ENCODE results near the gene PCGF5.
"Not testable (repeated sequence)": the region's sequence is repeated elsewhere in the genome, so short reads cannot be mapped to it uniquely, and the experiment has no call there.

Gene PCGF5

GRCh38 chr10:91249700-91250099, 29.2 kb downstream of the PCGF5 start:
- no peak overlapping the region for H3K9ac ChIP-seq (ENCODE audit: low read depth, low read length)
- H3K4me3 ChIP-seq (ENCODE audit: low read length) = no peak overlapping the region
- no peak overlapping the region for H3K27ac ChIP-seq (ENCODE audit: low read length)
- H3K4me1 ChIP-seq (ENCODE audit: insufficient read depth, low read length) = no peaks in the 10 kb centered on the region
- no peaks in the 10 kb centered on the region for H3K36me3 ChIP-seq (ENCODE audit: insufficient read depth, low read depth, low read length)
- no peaks in the 10 kb centered on the region for H3K9me3 ChIP-seq (ENCODE audit: insufficient read depth, low read depth, low read length)
- H3K27me3 ChIP-seq (ENCODE audit: insufficient read depth, low read length) = 0 out of 2 replicates have a peak, but pooled peaks cover 4% of the 10 kb centered on the region

GRCh38 chr10:91250341-91250740, 29.9 kb downstream of the PCGF5 start:
- H3K36me3 ChIP-seq (ENCODE audit: insufficient read depth, low read depth, low read length) = no peaks in the 10 kb centered on the region
- no peak overlapping the region for H3K9ac ChIP-seq (ENCODE audit: low read depth, low read length)
- H3K9me3 ChIP-seq (ENCODE audit: insufficient read depth, low read depth, low read length) = no peaks in the 10 kb centered on the region
- no peaks in the 10 kb centered on the region for H3K4me1 ChIP-seq (ENCODE audit: insufficient read depth, low read length)
- H3K4me3 ChIP-seq (ENCODE audit: low read length) = no peak overlapping the region
- H3K27me3 ChIP-seq (ENCODE audit: insufficient read depth, low read length) = no peaks in the 10 kb centered on the region
- no peak overlapping the region for H3K27ac ChIP-seq (ENCODE audit: low read length)

GRCh38 chr10:91251430-91252056, 31.1 kb downstream of the PCGF5 start:
- no peaks in the 10 kb centered on the region for H3K27me3 ChIP-seq (ENCODE audit: insufficient read depth, low read length)
- no peak overlapping the region for H3K27ac ChIP-seq (ENCODE audit: low read length)
- no peaks in the 10 kb centered on the region for H3K4me1 ChIP-seq (ENCODE audit: insufficient read depth, low read length)
- H3K4me3 ChIP-seq (ENCODE audit: low read length) = no peak overlapping the region
- H3K9me3 ChIP-seq (ENCODE audit: insufficient read depth, low read depth, low read length) = no peaks in the 10 kb centered on the region
- no peaks in the 10 kb centered on the region for H3K36me3 ChIP-seq (ENCODE audit: insufficient read depth, low read depth, low read length)
- no peak overlapping the region for H3K9ac ChIP-seq (ENCODE audit: low read depth, low read length)

GRCh38 chr10:91253300-91253699, 32.8 kb downstream of the PCGF5 start:
- no peaks in the 10 kb centered on the region for H3K4me1 ChIP-seq (ENCODE audit: insufficient read depth, low read length)
- H3K9me3 ChIP-seq (ENCODE audit: insufficient read depth, low read depth, low read length) = no peaks in the 10 kb centered on the region
- no peaks in the 10 kb centered on the region for H3K36me3 ChIP-seq (ENCODE audit: insufficient read depth, low read depth, low read length)
- H3K27ac ChIP-seq (ENCODE audit: low read length) = no peak overlapping the region
- H3K27me3 ChIP-seq (ENCODE audit: insufficient read depth, low read length) = no peaks in the 10 kb centered on the region
- H3K4me3 ChIP-seq (ENCODE audit: low read length) = no peak overlapping the region
- no peak overlapping the region for H3K9ac ChIP-seq (ENCODE audit: low read depth, low read length)

- Histone ChIP-seq H3K9me3 (ENCODE audit: insufficient read depth, low read depth, low read length) (no peaks in the 10 kb centered on the region), H3K27ac (ENCODE audit: low read length) (no peak overlapping the region), H3K9ac (ENCODE audit: low read depth, low read length) (no peak overlapping the region), H3K27me3 (ENCODE audit: insufficient read depth, low read length) (no peaks in the 10 kb centered on the region), H3K4me3 (ENCODE audit: low read length) (no peak overlapping the region), H3K4me1 (ENCODE audit: insufficient read depth, low read length) (no peaks in the 10 kb centered on the region), H3K36me3 (ENCODE audit: insufficient read depth, low read depth, low read length) (no peaks in the 10 kb centered on the region)
These were observed 36.8 kb downstream of the PCGF5 start for GRCh38 chr10:91257310-91257709.

GRCh38 chr10:91260417-91260816, 40.0 kb downstream of the PCGF5 start:
- H3K9ac ChIP-seq (ENCODE audit: low read depth, low read length); H3K36me3 ChIP-seq (ENCODE audit: insufficient read depth, low read depth, low read length); H3K9me3 ChIP-seq (ENCODE audit: insufficient read depth, low read depth, low read length); H3K27me3 ChIP-seq (ENCODE audit: insufficient read depth, low read length); H3K4me3 ChIP-seq (ENCODE audit: low read length); H3K27ac ChIP-seq (ENCODE audit: low read length); H3K4me1 ChIP-seq (ENCODE audit: insufficient read depth, low read length): not testable (repeated sequence)

- no peaks in the 10 kb centered on the region for H3K27me3 ChIP-seq (ENCODE audit: insufficient read depth, low read length)
- no peaks in the 10 kb centered on the region for H3K36me3 ChIP-seq (ENCODE audit: insufficient read depth, low read depth, low read length)
- no peak overlapping the region for H3K9ac ChIP-seq (ENCODE audit: low read depth, low read length)
- no peaks in the 10 kb centered on the region; the same call in 1 of the 2 replicates for H3K4me1 ChIP-seq (ENCODE audit: insufficient read depth, low read length)
- no peaks in the 10 kb centered on the region for H3K9me3 ChIP-seq (ENCODE audit: insufficient read depth, low read depth, low read length)
- no peak overlapping the region for H3K4me3 ChIP-seq (ENCODE audit: low read length)
- H3K27ac ChIP-seq (ENCODE audit: low read length) = no peak overlapping the region
These were observed 51.4 kb downstream of the PCGF5 start for GRCh38 chr10:91271886-91272285.

- no peak overlapping the region for H3K27ac ChIP-seq (ENCODE audit: low read length)
- H3K9me3 ChIP-seq (ENCODE audit: insufficient read depth, low read depth, low read length) = no peaks in the 10 kb centered on the region
- no peaks in the 10 kb centered on the region for H3K27me3 ChIP-seq (ENCODE audit: insufficient read depth, low read length)
- no peak overlapping the region for H3K4me3 ChIP-seq (ENCODE audit: low read length)
- H3K4me1 ChIP-seq (ENCODE audit: insufficient read depth, low read length) = peaks cover 7% of the 10 kb centered on the region; the same call in 1 of the 2 replicates
- no peaks in the 10 kb centered on the region for H3K36me3 ChIP-seq (ENCODE audit: insufficient read depth, low read depth, low read length)
- no peak overlapping the region for H3K9ac ChIP-seq (ENCODE audit: low read depth, low read length)
These were observed 64.1 kb downstream of the PCGF5 start for GRCh38 chr10:91284486-91285090.

- H3K27ac ChIP-seq (ENCODE audit: low read length) = no peak overlapping the region
- H3K27me3 ChIP-seq (ENCODE audit: insufficient read depth, low read length) = no peaks in the 10 kb centered on the region
- peaks cover 7% of the 10 kb centered on the region; the same call in 1 of the 2 replicates for H3K4me1 ChIP-seq (ENCODE audit: insufficient read depth, low read length)
- H3K9me3 ChIP-seq (ENCODE audit: insufficient read depth, low read depth, low read length) = no peaks in the 10 kb centered on the region
- no peak overlapping the region for H3K9ac ChIP-seq (ENCODE audit: low read depth, low read length)
- H3K4me3 ChIP-seq (ENCODE audit: low read length) = no peak overlapping the region
- no peaks in the 10 kb centered on the region for H3K36me3 ChIP-seq (ENCODE audit: insufficient read depth, low read depth, low read length)
These were observed 66.1 kb downstream of the PCGF5 start for GRCh38 chr10:91286572-91286971.

GRCh38 chr10:91287276-91287675, 66.8 kb downstream of the PCGF5 start:
- H3K9me3 ChIP-seq (ENCODE audit: insufficient read depth, low read depth, low read length) = no peaks in the 10 kb centered on the region
- H3K27ac ChIP-seq (ENCODE audit: low read length) = no peak overlapping the region
- no peaks in the 10 kb centered on the region for H3K27me3 ChIP-seq (ENCODE audit: insufficient read depth, low read length)
- H3K36me3 ChIP-seq (ENCODE audit: insufficient read depth, low read depth, low read length) = no peaks in the 10 kb centered on the region
- H3K4me3 ChIP-seq (ENCODE audit: low read length) = no peak overlapping the region
- H3K9ac ChIP-seq (ENCODE audit: low read depth, low read length) = no peak overlapping the region
- H3K4me1 ChIP-seq (ENCODE audit: insufficient read depth, low read length) = peaks cover 7% of the 10 kb centered on the region; the same call in 1 of the 2 replicates

- Histone ChIP-seq H3K36me3 (ENCODE audit: insufficient read depth, low read depth, low read length) (no peaks in the 10 kb centered on the region), H3K27me3 (ENCODE audit: insufficient read depth, low read length) (no peaks in the 10 kb centered on the region), H3K9me3 (ENCODE audit: insufficient read depth, low read depth, low read length) (no peaks in the 10 kb centered on the region), H3K4me3 (ENCODE audit: low read length) (no peak overlapping the region), H3K4me1 (ENCODE audit: insufficient read depth, low read length) (peaks cover 7% of the 10 kb centered on the region; the same call in 1 of the 2 replicates), H3K9ac (ENCODE audit: low read depth, low read length) (no peak overlapping the region), H3K27ac (ENCODE audit: low read length) (no peak overlapping the region)
These were observed 67.4 kb downstream of the PCGF5 start for GRCh38 chr10:91287912-91288311.

GRCh38 chr10:91289305-91289704, 68.8 kb downstream of the PCGF5 start:
- peaks cover 6% of the 10 kb centered on the region; the same call in 1 of the 2 replicates for H3K4me1 ChIP-seq (ENCODE audit: insufficient read depth, low read length)
- no peak overlapping the region for H3K4me3 ChIP-seq (ENCODE audit: low read length)
- no peaks in the 10 kb centered on the region for H3K36me3 ChIP-seq (ENCODE audit: insufficient read depth, low read depth, low read length)

More at GRCh38 chr10:91289305-91289704, 68.8 kb downstream of the PCGF5 start:
- H3K27ac ChIP-seq (ENCODE audit: low read length) = no peak overlapping the region
- H3K27me3 ChIP-seq (ENCODE audit: insufficient read depth, low read length) = no peaks in the 10 kb centered on the region
- H3K9ac ChIP-seq (ENCODE audit: low read depth, low read length) = no peak overlapping the region
- no peaks in the 10 kb centered on the region for H3K9me3 ChIP-seq (ENCODE audit: insufficient read depth, low read depth, low read length)

Measured in iPS-20b (cell line).